HCT116 (cell line): ENCODE data around the gene FSIP1.

Experiments
- CBX3 ChIP-seq: IDR thresholded peaks from 2 replicates; pipeline ENCODE4 v1.6.1; 2012; ENCODE audit warnings: low read depth
- POLR2A ChIP-seq: IDR thresholded peaks from 2 replicates; pipeline ENCODE4 v1.7.0; 2011; ENCODE audit warnings: borderline replicate concordance; ENCODE audit not compliant: insufficient read depth, insufficient read length; ENCODE audit errors: extremely low read depth
- POLR2AphosphoS5 ChIP-seq: IDR thresholded peaks from 2 replicates; pipeline ENCODE4 v1.6.1; 2011; ENCODE audit warnings: mild to moderate bottlenecking, low read depth, low read length, moderate library complexity
- RAD21 ChIP-seq: IDR thresholded peaks from 2 replicates; pipeline ENCODE4 v1.6.1; 2012; ENCODE audit warnings: low read depth, mild to moderate bottlenecking
- SIN3A ChIP-seq: IDR thresholded peaks from 2 replicates; pipeline ENCODE4 v1.6.1; 2012; ENCODE audit warnings: low read depth
- SP1 ChIP-seq: IDR thresholded peaks from 2 replicates; pipeline ENCODE4 v1.6.1; 2012; ENCODE audit warnings: low read depth
- TCF7L2 ChIP-seq: IDR thresholded peaks from 2 replicates; pipeline ENCODE4 v1.7.0; 2011; ENCODE audit warnings: borderline replicate concordance, inconsistent platforms; ENCODE audit not compliant: insufficient read depth, insufficient read length; ENCODE audit errors: extremely low read depth
- TF ChIP-seq, protein P1 (sequence below), 3 experiments: fragments of 200-600 bp in 1 of 3; sonication (generic) in 1 of 3; IDR thresholded peaks in 2 of 3; conservative IDR thresholded peaks in 1 of 3; 2 replicates each; pipeline ENCODE4 v1.5.1; 2012 to 2017; ENCODE audit warnings: low read depth in 2 of 3, low read length in 2 of 3, antibody characterized with exemption in 1 of 3, borderline replicate concordance in 1 of 3, control low read depth in 1 of 3, mild to moderate bottlenecking in 1 of 3, mixed read lengths in 1 of 3, mixed run types in 1 of 3, moderate library complexity in 1 of 3; ENCODE audit not compliant: insufficient read depth in 1 of 3

DNA sequence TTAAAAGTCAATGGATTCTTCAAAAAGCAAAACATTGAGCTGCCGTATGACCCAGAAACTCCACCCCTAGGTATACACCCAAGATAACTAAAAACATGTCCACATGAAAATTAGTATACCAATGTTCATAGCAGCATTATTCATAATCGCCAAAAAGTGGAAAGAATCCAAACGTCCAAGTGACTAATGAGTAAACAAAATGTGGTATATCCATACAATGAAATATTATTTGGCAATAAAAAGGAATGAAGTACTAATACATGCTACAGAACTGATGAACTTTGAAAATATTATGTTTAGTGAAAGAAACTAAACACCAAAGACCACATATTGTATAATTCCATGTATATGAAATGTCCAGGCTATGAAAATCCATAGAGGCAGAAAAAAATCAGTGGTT, 123.9 kb downstream of the FSIP1 start:
- TF ChIP-seq, protein P1, sequence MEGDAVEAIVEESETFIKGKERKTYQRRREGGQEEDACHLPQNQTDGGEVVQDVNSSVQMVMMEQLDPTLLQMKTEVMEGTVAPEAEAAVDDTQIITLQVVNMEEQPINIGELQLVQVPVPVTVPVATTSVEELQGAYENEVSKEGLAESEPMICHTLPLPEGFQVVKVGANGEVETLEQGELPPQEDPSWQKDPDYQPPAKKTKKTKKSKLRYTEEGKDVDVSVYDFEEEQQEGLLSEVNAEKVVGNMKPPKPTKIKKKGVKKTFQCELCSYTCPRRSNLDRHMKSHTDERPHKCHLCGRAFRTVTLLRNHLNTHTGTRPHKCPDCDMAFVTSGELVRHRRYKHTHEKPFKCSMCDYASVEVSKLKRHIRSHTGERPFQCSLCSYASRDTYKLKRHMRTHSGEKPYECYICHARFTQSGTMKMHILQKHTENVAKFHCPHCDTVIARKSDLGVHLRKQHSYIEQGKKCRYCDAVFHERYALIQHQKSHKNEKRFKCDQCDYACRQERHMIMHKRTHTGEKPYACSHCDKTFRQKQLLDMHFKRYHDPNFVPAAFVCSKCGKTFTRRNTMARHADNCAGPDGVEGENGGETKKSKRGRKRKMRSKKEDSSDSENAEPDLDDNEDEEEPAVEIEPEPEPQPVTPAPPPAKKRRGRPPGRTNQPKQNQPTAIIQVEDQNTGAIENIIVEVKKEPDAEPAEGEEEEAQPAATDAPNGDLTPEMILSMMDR (IDR thresholded peaks at IDR 0.05 in 2 of 3, conservative IDR thresholded peaks at IDR 0.05 in 1 of 3; ENCODE audit: borderline replicate concordance in 1 of 3, insufficient read depth in 1 of 3, low read depth in 2 of 3, low read length in 2 of 3): no peak
- no peak for TF ChIP-seq SIN3A
- no peak for TF ChIP-seq POLR2A
- no peak for TF ChIP-seq SP1
- no peak for TF ChIP-seq TCF7L2
- no peak for TF ChIP-seq POLR2AphosphoS5
- TF ChIP-seq RAD21: no peak
- TF ChIP-seq CBX3: no peak
